SK-N-SH (cell line): ENCODE measurements around the gene GREM2. TPM values are rescaled to one million over a fixed set of nuclear protein-coding genes. Genes with fewer than 3 reads are reported as not detected.

Experiments
- CTCF ChIA-PET: fragments of 300-600, 350-600 bp; formaldehyde crosslinking; extraction: SDS; loops from one replicate; lab custom pipeline; 2021; lab: Yijun Ruan, JAX
- POLR2A ChIA-PET: fragments of 350-600 bp; sonication (Branson Sonifier 250); formaldehyde crosslinking; extraction: SDS; loops from one replicate; lab custom pipeline; 2020; ENCODE audit warnings: antibody characterized with exemption, inconsistent platforms; lab: Yijun Ruan, JAX
- DNase-seq: peaks from one replicate; pipeline ENCODE4 v3.0.0; 2012
- H2AFZ ChIP-seq: fragments of 200-600 bp; sonication (generic); 2 replicates; pipeline ENCODE4 v1.8.1; 2016; ENCODE audit warnings: antibody characterized with exemption, mild to moderate bottlenecking, low read depth
- H3F3A ChIP-seq: fragments of 200-600 bp; sonication (generic); replicated peaks from 2 replicates; pipeline ENCODE3; 2016; ENCODE audit warnings: antibody characterized with exemption, mild to moderate bottlenecking; ENCODE audit not compliant: insufficient read depth
- H3K27ac ChIP-seq, 2 experiments: fragments of 200-500 bp in 1 of 2; fragments of 200-600 bp in 1 of 2; sonication (Bioruptor generic) in 1 of 2; sonication (generic), shearing (Covaris generic) in 1 of 2; 2 replicates each; pipeline versions ENCODE4 v1.5.1 to v1.6.1; 2014 to 2016; ENCODE audit warnings: low read depth in 2 of 2, inconsistent platforms in 1 of 2, low read length in 1 of 2, mild to moderate bottlenecking in 1 of 2, mixed read lengths in 1 of 2
- H3K27me3 ChIP-seq: fragments of 200-600 bp; sonication (generic), shearing (Covaris generic); 2 replicates; pipeline ENCODE4 v1.6.1; 2016; ENCODE audit warnings: mixed run types; ENCODE audit not compliant: insufficient read depth
- H3K36me3 ChIP-seq, 2 experiments: fragments of 200-500 bp in 1 of 2; fragments of 200-600 bp in 1 of 2; sonication (Bioruptor generic) in 1 of 2; sonication (generic) in 1 of 2; replicated peaks in 1 of 2; 2 replicates each; pipeline versions ENCODE3 to v1.5.1; 2014 to 2016; ENCODE audit warnings: low read length in 1 of 2, mild to moderate bottlenecking in 1 of 2; ENCODE audit not compliant: insufficient read depth in 2 of 2, control insufficient read depth in 1 of 2
- H3K4me1 ChIP-seq, 2 experiments: fragments of 200-500 bp in 1 of 2; fragments of 200-600 bp in 1 of 2; sonication (Bioruptor generic) in 1 of 2; sonication (generic), shearing (Covaris generic) in 1 of 2; 2 replicates each; pipeline versions ENCODE4 v1.5.1 to v1.6.1; 2014 to 2016; ENCODE audit warnings: low read depth in 1 of 2, low read length in 1 of 2, mixed run types in 1 of 2; ENCODE audit not compliant: insufficient read depth in 2 of 2, control insufficient read depth in 1 of 2
- H3K4me2 ChIP-seq: fragments of 200-600 bp; sonication (generic), shearing (Covaris generic); 2 replicates; pipeline ENCODE4 v1.6.1; 2017; ENCODE audit warnings: mixed run types
- H3K4me3 ChIP-seq, 2 experiments: fragments of 200-500 bp in 1 of 2; fragments of 200-600 bp in 1 of 2; sonication (Bioruptor generic) in 1 of 2; sonication (generic), shearing (Covaris generic) in 1 of 2; 2 replicates each; pipeline versions ENCODE4 v1.5.1 to v1.8.1; 2014 to 2016; ENCODE audit warnings: low read depth in 2 of 2, inconsistent platforms in 1 of 2, low read length in 1 of 2, mild to moderate bottlenecking in 1 of 2, mixed read lengths in 1 of 2, moderate library complexity in 1 of 2
- H3K79me2 ChIP-seq: fragments of 200-600 bp; sonication (generic); 2 replicates; pipeline ENCODE4 v1.8.1; 2017; ENCODE audit warnings: mild to moderate bottlenecking; ENCODE audit not compliant: insufficient read depth
- H3K9ac ChIP-seq: fragments of 200-600 bp; sonication (generic); 2 replicates; pipeline ENCODE4 v1.6.1; 2017; ENCODE audit warnings: mixed run types
- H3K9me2 ChIP-seq: fragments of 200-600 bp; sonication (generic); 2 replicates; pipeline ENCODE4 v1.6.1; 2017; ENCODE audit warnings: mixed run types
- H3K9me3 ChIP-seq: fragments of 200-600 bp; sonication (generic); 2 replicates; pipeline ENCODE4 v1.6.1; 2017; ENCODE audit warnings: mixed run types, mild to moderate bottlenecking, moderate library complexity
- H4K20me1 ChIP-seq: fragments of 200-600 bp; sonication (generic); 2 replicates; pipeline ENCODE4 v1.6.1; 2017; ENCODE audit warnings: mild to moderate bottlenecking, mixed run types; ENCODE audit not compliant: insufficient read depth
- CHD2 ChIP-seq: fragments of 150-350 bp; IDR thresholded peaks from 2 replicates; pipeline ENCODE4 v1.6.1; 2018; ENCODE audit warnings: low read length; ENCODE audit not compliant: partially characterized antibody
- EZH2phosphoT487 ChIP-seq: fragments of 200-600 bp; sonication (generic); IDR thresholded peaks from 2 replicates; pipeline ENCODE4 v1.6.1; 2017; ENCODE audit warnings: low read depth, mixed run types, mild to moderate bottlenecking, antibody characterized with exemption, moderate library complexity, borderline replicate concordance
- FOSL2 ChIP-seq: IDR thresholded peaks from 2 replicates; pipeline ENCODE4 v1.4.0; 2012; ENCODE audit warnings: low read depth, mild to moderate bottlenecking, moderate library complexity, borderline replicate concordance
- FOXJ3 ChIP-seq: sonication (generic); formaldehyde crosslinking; IDR thresholded peaks from 2 replicates; pipeline ENCODE4 v1.5.1; 2020; ENCODE audit warnings: mild to moderate bottlenecking, missing genetic modification reagents
- FOXM1 ChIP-seq: IDR thresholded peaks from 2 replicates; pipeline ENCODE4 v1.4.0; 2012; ENCODE audit warnings: low read depth, mild to moderate bottlenecking
- GABPA ChIP-seq: IDR thresholded peaks from 2 replicates; pipeline ENCODE4 v1.4.0; 2012; ENCODE audit warnings: low read depth, mild to moderate bottlenecking
- IRF3 ChIP-seq: fragments of 150-350 bp; IDR thresholded peaks from 2 replicates; pipeline ENCODE4 v1.6.1; 2016; ENCODE audit warnings: mild to moderate bottlenecking, low read depth, low read length
- MAX ChIP-seq: IDR thresholded peaks from 2 replicates; pipeline ENCODE4 v1.4.0; 2012; ENCODE audit warnings: low read depth
- MEF2A ChIP-seq: IDR thresholded peaks from 2 replicates; pipeline ENCODE4 v1.4.0; 2012; ENCODE audit warnings: low read depth, borderline replicate concordance
- MXI1 ChIP-seq: IDR thresholded peaks from 2 replicates; pipeline ENCODE4 v1.6.1; 2012; ENCODE audit warnings: mild to moderate bottlenecking, low read depth, low read length, improper control_type of control experiment
- NRF1 ChIP-seq: IDR thresholded peaks from 2 replicates; pipeline ENCODE4 v1.6.1; 2012; ENCODE audit warnings: low read depth, mild to moderate bottlenecking, low read length
- POLR2AphosphoS5 ChIP-seq: IDR thresholded peaks from 2 replicates; pipeline ENCODE4 v1.6.1; 2012; ENCODE audit warnings: low read depth, low read length
- RAD21 ChIP-seq: IDR thresholded peaks from 2 replicates; pipeline ENCODE4 v1.6.1; 2012; ENCODE audit warnings: mild to moderate bottlenecking, low read length
- TAF1 ChIP-seq: IDR thresholded peaks from 2 replicates; pipeline ENCODE4 v1.6.1; 2012; ENCODE audit warnings: low read depth, mild to moderate bottlenecking, low read length, moderate library complexity, borderline replicate concordance
- TCF12 ChIP-seq: IDR thresholded peaks from 2 replicates; pipeline ENCODE4 v1.4.0; 2012
- TEAD4 ChIP-seq: IDR thresholded peaks from 2 replicates; pipeline ENCODE4 v1.4.0; 2012; ENCODE audit warnings: mild to moderate bottlenecking, borderline replicate concordance; ENCODE audit not compliant: insufficient read depth
- YY1 ChIP-seq: IDR thresholded peaks from 2 replicates; pipeline ENCODE4 v1.4.0; 2012; ENCODE audit warnings: low read depth, mild to moderate bottlenecking
- ZBTB33 ChIP-seq: IDR thresholded peaks from 2 replicates; pipeline ENCODE4 v1.4.0; 2012; ENCODE audit warnings: low read depth, borderline replicate concordance
- WGBS: methylation state at CpG from one replicate; pipeline ENCODE4 v1.1.6; 2017; ENCODE audit warnings: low lambda C conversion rate; 5-methylcytosine and 5-hydroxymethylcytosine counted together
- polyA plus RNA-seq, 3 experiments: library from polyadenylated mRNA; depleted of rRNA; stranded (reverse); fragments of >200 nt; gene quantifications; 2 replicates each; pipeline ENCODE4 v1.2.3, GENCODE V29; 2012
- TF ChIP-seq, protein P1 (sequence below): fragments of 150-350 bp; IDR thresholded peaks from 2 replicates; pipeline ENCODE4 v1.6.1; 2017; ENCODE audit warnings: antibody characterized with exemption, low read length, low read depth, borderline replicate concordance
- TF ChIP-seq, protein P2 (sequence below): IDR thresholded peaks from 2 replicates; pipeline ENCODE4 v1.4.0; 2012; ENCODE audit warnings: low read depth, borderline replicate concordance

GREM2 gene
- polyA plus RNA-seq, 1 of the 3 experiments (the other 2 are of a cell fraction) = 0.94 TPM

GRCh38 chr1:240575981-240576662 lies 35.8 kb downstream of the GREM2 start:
- H3F3A ChIP-seq = no peaks in the 10 kb centered on the region
- H3K27me3 ChIP-seq = no peaks in the 10 kb centered on the region
- H3K36me3 ChIP-seq = no peaks in the 10 kb centered on the region
- H3K4me1 ChIP-seq = no peaks in the 10 kb centered on the region
- H3K27ac ChIP-seq = peak overlapping the region in 1 of 2 experiments; percentile 9; a peak in 1 of 4 replicates
- no peak overlapping the region; a peak in 1 of 4 replicates for H3K4me3 ChIP-seq
- no peaks in the 10 kb centered on the region for H3K9me3 ChIP-seq
- 0 out of 2 replicates have a peak overlapping the region, but pooled peaks have one; percentile 44 for H2AFZ ChIP-seq
- H3K9ac ChIP-seq = no peak overlapping the region
- 76% methylated on average over 9 of the region's 9 CpGs for WGBS
- H3K9me2 ChIP-seq = no peaks in the 10 kb centered on the region
- ChIA-PET POLR2A (no interaction called here), CTCF (no interaction called here)
- TF ChIP-seq NRF1 (no peak), RAD21 (no peak), CHD2 (no peak), GABPA (no peak), MXI1 (no peak), MEF2A (no peak), FOXJ3 (CRISPR knock-in tag) (no peak), FOSL2 (no peak), YY1 (no peak), MAX (no peak), ZBTB33 (no peak), TAF1 (no peak), POLR2AphosphoS5 (no peak)
- TF ChIP-seq, protein P1, sequence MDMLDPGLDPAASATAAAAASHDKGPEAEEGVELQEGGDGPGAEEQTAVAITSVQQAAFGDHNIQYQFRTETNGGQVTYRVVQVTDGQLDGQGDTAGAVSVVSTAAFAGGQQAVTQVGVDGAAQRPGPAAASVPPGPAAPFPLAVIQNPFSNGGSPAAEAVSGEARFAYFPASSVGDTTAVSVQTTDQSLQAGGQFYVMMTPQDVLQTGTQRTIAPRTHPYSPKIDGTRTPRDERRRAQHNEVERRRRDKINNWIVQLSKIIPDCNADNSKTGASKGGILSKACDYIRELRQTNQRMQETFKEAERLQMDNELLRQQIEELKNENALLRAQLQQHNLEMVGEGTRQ = no peak
- H3K4me2 ChIP-seq = no peak overlapping the region
- no peaks in the 10 kb centered on the region for H3K79me2 ChIP-seq
- no peak for DNase-seq
- no peaks in the 10 kb centered on the region for H4K20me1 ChIP-seq

GRCh38 chr1:240572328-240572727 lies 39.6 kb downstream of the GREM2 start:
- no peaks in the 10 kb centered on the region for H3F3A ChIP-seq
- no peaks in the 10 kb centered on the region for H4K20me1 ChIP-seq
- no peak overlapping the region for H3K4me3 ChIP-seq
- no peaks in the 10 kb centered on the region for H3K4me1 ChIP-seq
- H3K36me3 ChIP-seq = no peaks in the 10 kb centered on the region
- H3K9ac ChIP-seq = no peak overlapping the region
- ChIA-PET CTCF (no interaction called here), POLR2A (no interaction called here)
- no peak for DNase-seq
- H3K27ac ChIP-seq = no peak overlapping the region
- H3K9me2 ChIP-seq = no peaks in the 10 kb centered on the region
- no peaks in the 10 kb centered on the region for H3K79me2 ChIP-seq
- H3K4me2 ChIP-seq = no peak overlapping the region
- WGBS = 88% methylated on average over 1 of the region's 1 CpG
- H2AFZ ChIP-seq = no peak overlapping the region
- H3K27me3 ChIP-seq = no peaks in the 10 kb centered on the region
- no peaks in the 10 kb centered on the region for H3K9me3 ChIP-seq
- TF ChIP-seq TEAD4 (no peak), GABPA (no peak), TCF12 (no peak), ZBTB33 (no peak), EZH2phosphoT487 (no peak), IRF3 (no peak), NRF1 (no peak), FOXM1 (no peak)
- TF ChIP-seq, protein P2, sequence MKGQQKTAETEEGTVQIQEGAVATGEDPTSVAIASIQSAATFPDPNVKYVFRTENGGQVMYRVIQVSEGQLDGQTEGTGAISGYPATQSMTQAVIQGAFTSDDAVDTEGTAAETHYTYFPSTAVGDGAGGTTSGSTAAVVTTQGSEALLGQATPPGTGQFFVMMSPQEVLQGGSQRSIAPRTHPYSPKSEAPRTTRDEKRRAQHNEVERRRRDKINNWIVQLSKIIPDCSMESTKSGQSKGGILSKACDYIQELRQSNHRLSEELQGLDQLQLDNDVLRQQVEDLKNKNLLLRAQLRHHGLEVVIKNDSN = no peak
